ENCODE measurements around the gene ARHGAP22.

The ARHGAP22 gene

GRCh38 chr10:48523820-48524758, 80.8 kb downstream of the ARHGAP22 start:
- TF ChIP-seq CTCF (IDR thresholded peaks at IDR 0.05; ENCODE audit: borderline replicate concordance, control extremely low read depth, extremely low read depth, insufficient read depth, missing control alignments): no peak
- in situ Hi-C loops (cut with MboI; ENCODE audit: low sequenced_read_pairs, unreplicated experiment): no loop called here
- peak; percentile 69 for DNase-seq (ENCODE audit: low spot score)

- in situ Hi-C loops (cut with MboI; ENCODE audit: low sequenced_read_pairs, unreplicated experiment): no loop called here
- DNase-seq (ENCODE audit: low spot score): no peak
Observed at GRCh38 chr10:48523212-48523819, 81.6 kb downstream of the ARHGAP22 start.

GRCh38 chr10:48522011-48522765, 82.7 kb downstream of the ARHGAP22 start:
- in situ Hi-C loops (cut with MboI; ENCODE audit: low sequenced_read_pairs, unreplicated experiment): no loop called here
- no peak for TF ChIP-seq CTCF (IDR thresholded peaks at IDR 0.05; ENCODE audit: borderline replicate concordance, control extremely low read depth, extremely low read depth, insufficient read depth, missing control alignments)

More at GRCh38 chr10:48523212-48523819, 81.6 kb downstream of the ARHGAP22 start:
- TF ChIP-seq CTCF (IDR thresholded peaks at IDR 0.05; ENCODE audit: borderline replicate concordance, control extremely low read depth, extremely low read depth, insufficient read depth, missing control alignments): no peak

GRCh38 chr10:48520594-48520993, 84.3 kb downstream of the ARHGAP22 start:
- no peak for DNase-seq (ENCODE audit: low spot score)
- TF ChIP-seq CTCF (IDR thresholded peaks at IDR 0.05; ENCODE audit: borderline replicate concordance, control extremely low read depth, extremely low read depth, insufficient read depth, missing control alignments): no peak
- in situ Hi-C loops (cut with MboI; ENCODE audit: low sequenced_read_pairs, unreplicated experiment): no loop called here

More at GRCh38 chr10:48522011-48522765, 82.7 kb downstream of the ARHGAP22 start:
- DNase-seq (ENCODE audit: low spot score): no peak

- no peak for DNase-seq (ENCODE audit: low spot score)
- no peak for TF ChIP-seq CTCF (IDR thresholded peaks at IDR 0.05; ENCODE audit: borderline replicate concordance, control extremely low read depth, extremely low read depth, insufficient read depth, missing control alignments)
- in situ Hi-C loops (cut with MboI; ENCODE audit: low sequenced_read_pairs, unreplicated experiment): no loop called here
Observed at GRCh38 chr10:48520184-48520506, 84.7 kb downstream of the ARHGAP22 start.

- TF ChIP-seq CTCF (IDR thresholded peaks at IDR 0.05; ENCODE audit: borderline replicate concordance, control extremely low read depth, extremely low read depth, insufficient read depth, missing control alignments): no peak
- no peak for DNase-seq (ENCODE audit: low spot score)
- in situ Hi-C loops (cut with MboI; ENCODE audit: low sequenced_read_pairs, unreplicated experiment): loop anchor here (10.0 kb wide), 1 partner anchor 155 kb away; no protein-coding TSS in a partner anchor
Observed at GRCh38 chr10:48519481-48520183, 85.2 kb downstream of the ARHGAP22 start.
